ENCODE data around the gene RILP.

DNA sequence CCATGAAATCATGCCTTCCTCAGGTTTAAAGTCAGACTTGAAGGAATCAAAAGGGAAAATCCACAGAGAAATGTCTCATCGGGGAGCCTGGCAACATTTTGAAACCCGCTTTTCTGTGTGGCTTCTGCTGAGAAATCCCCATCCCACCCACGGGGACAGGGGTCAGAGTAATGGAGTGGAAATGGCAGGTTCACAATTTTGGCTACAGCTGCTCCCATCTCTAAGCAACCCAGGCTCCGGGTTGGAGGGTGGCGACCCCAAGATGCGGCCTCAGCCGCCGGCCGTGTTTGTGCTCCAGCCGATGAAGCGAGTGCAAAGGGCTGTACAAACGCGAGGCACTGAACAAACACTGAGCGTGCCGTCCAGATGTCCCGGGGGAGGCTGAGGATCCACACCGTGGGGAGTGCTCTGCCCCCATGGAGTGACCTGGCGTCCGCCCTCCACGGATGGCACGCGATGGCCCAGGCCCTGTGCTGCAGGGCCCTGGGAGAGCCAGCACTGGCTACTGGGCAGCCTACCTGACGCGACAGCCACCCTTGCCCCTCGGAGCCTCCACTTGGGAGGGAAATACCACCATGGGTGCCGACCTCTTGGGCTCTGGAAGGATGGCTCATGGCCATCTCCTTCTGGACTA lies 43.2 kb downstream of the RILP start:
- no peak for TF ChIP-seq CTCF (IDR thresholded peaks at IDR 0.05 in 2 of 3, conservative IDR thresholded peaks at IDR 0.05 in 1 of 3; ENCODE audit: borderline replicate concordance in 1 of 3, insufficient read depth in 1 of 3, low read depth in 2 of 3, low read length in 2 of 3)
- no peak for TF ChIP-seq SRF (IDR thresholded peaks at IDR 0.05; ENCODE audit: low read depth)
- TF ChIP-seq SP1 (IDR thresholded peaks at IDR 0.05; ENCODE audit: low read depth): no peak
- TF ChIP-seq EZH2 (IDR thresholded peaks at IDR 0.05): no peak
- no peak for TF ChIP-seq EZH2phosphoT487 (IDR thresholded peaks at IDR 0.05; ENCODE audit: borderline replicate concordance)
- TF ChIP-seq MAX (IDR thresholded peaks at IDR 0.05): no peak
- TF ChIP-seq RAD21 (IDR thresholded peaks at IDR 0.05; ENCODE audit: low read depth): no peak
- TF ChIP-seq SIN3A (IDR thresholded peaks at IDR 0.05; ENCODE audit: low read depth): no peak
- TF ChIP-seq, protein P1, sequence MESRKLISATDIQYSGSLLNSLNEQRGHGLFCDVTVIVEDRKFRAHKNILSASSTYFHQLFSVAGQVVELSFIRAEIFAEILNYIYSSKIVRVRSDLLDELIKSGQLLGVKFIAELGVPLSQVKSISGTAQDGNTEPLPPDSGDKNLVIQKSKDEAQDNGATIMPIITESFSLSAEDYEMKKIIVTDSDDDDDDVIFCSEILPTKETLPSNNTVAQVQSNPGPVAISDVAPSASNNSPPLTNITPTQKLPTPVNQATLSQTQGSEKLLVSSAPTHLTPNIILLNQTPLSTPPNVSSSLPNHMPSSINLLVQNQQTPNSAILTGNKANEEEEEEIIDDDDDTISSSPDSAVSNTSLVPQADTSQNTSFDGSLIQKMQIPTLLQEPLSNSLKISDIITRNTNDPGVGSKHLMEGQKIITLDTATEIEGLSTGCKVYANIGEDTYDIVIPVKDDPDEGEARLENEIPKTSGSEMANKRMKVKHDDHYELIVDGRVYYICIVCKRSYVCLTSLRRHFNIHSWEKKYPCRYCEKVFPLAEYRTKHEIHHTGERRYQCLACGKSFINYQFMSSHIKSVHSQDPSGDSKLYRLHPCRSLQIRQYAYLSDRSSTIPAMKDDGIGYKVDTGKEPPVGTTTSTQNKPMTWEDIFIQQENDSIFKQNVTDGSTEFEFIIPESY (IDR thresholded peaks at IDR 0.05; ENCODE audit: extremely low read depth, insufficient replicate concordance, low read length): no peak

All from HCT116 (cell line).